ENCODE measurements around the gene AFDN.

Gene AFDN

DNA sequence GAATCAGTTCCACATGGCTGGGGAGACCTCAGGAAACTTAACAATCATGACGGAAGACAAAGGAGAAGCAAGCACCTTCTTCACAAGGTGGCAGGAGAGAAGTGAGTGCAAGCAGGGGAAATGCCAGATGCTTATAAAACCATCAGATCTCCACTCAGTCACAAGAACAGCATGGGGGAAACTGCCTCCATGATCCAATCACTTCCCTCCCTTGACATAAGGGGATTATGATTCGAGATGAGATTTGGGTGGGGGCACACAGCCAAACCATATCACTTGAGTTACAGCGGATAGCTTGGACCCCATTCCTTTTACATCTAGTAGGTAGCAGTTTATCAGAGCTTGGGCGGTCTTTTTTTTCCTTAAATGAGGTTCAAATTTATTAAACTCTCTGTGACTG lies 19.1 kb downstream of the AFDN start:
- no peak for DNase-seq

DNA sequence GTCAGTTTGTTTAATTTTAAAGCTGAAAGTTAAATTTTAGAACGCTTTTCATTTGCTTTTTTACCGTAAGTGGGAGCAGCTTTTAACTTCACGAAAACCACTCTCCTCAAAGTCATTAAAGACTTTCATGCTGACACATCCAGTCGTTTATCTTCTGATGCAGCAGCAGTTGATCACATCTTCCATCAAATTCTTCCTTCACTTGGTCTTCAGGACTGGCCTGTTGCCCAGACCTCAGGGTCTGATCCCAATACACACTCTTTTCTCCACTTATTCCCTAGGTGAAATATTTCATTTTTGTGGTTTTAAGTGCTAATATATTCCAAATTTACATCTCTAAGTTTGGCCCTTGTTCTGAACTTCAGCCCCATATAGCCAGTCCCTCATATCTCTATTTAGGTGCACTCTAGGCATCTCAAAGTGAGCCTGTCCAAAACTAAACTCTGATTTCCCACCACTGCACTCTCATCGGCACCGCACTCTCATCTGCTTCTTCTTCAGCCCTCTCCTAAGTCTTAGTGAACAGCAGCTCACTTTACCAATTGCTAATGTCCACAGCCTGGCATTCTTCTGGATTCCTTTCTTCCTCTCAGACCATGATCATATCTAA lies 20.4 kb downstream of the AFDN start:
- peak; percentile 89 for DNase-seq

DNA sequence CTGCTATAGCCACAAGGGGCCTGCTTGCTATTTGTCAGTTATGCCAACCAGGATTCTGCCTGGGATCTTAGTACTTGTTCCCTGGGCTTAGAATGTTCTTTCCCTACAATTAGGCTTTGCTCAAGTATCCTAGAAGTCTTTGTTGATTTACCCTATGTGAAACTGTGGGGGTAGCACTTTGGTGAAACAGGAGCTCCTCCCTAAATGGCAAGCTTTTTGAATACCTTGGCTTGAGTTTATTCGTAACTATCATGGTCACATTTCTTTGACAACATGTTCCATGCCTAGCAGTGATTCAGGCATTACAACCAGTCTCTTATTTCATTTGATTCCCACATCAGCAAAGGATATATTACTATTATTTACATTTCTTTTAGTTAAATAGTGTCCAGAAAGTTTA lies 21.2 kb downstream of the AFDN start:
- no peak for DNase-seq

DNA sequence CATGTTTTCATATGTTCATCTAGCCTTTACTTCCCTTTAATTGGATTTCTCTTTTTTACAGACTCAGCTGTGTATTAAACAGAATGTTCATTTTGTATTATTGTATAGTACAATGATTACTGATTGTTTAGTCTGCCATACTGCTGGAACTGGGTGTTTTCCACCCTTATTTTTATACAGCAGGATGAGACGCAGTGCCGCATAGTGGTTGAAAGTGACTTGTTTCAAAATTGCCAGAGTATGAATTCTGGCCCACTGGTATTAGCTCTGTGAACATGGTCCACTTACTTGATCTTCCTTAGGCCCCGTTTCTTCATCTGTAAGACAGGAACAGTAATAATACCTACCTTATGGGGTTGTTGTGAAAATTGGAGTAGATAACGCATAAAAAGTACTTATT lies 22.1 kb downstream of the AFDN start:
- no peak for DNase-seq

DNA sequence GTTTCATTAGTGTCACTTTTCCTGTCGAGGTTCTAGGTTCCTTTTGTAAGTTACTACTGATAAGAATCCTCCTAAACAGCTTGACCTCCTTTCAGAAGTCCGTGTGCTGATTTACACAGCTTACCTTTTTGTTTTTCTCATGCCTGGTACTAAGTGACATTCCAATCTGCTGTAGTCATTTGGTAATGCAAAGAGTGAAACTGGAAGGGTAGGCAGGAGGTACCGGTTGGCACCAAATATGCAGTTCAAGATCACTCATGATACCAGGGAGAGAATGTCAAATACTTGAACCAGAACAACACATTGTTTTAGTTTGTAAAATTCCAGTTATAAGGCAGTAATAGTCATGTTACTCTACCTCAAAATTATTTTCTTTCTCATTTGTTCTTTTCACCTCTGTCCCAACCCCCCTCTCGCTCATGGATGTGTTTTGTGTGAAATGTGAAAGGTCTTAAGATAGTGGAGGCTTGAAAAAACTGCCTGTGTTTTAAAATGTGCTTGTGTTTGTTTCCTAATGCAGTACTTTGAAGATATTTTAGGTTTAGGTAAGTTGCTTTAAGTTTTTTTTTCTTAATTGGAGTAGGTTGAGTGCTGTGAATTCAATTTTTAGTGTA lies 23.2 kb downstream of the AFDN start:
- no peak for DNase-seq

DNA sequence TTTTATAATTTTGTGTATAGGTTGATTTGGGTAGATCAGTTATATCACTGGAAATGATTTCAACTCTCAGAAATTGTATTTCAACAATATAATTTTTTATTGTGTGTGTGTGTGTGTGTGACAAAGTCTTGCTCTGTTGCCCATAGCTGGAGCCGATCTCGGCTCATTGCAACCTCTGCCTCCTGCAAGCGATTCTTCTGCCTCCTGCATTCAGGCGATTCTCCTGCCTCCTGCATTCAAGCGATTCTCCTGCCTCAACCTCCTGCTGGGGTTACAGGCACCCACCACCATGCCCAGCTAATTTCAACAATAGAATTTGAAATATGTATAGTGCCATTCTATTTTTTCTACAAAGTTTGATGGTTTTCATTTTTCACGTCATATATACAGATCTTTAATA lies 24.1 kb downstream of the AFDN start:
- no peak for DNase-seq

DNA sequence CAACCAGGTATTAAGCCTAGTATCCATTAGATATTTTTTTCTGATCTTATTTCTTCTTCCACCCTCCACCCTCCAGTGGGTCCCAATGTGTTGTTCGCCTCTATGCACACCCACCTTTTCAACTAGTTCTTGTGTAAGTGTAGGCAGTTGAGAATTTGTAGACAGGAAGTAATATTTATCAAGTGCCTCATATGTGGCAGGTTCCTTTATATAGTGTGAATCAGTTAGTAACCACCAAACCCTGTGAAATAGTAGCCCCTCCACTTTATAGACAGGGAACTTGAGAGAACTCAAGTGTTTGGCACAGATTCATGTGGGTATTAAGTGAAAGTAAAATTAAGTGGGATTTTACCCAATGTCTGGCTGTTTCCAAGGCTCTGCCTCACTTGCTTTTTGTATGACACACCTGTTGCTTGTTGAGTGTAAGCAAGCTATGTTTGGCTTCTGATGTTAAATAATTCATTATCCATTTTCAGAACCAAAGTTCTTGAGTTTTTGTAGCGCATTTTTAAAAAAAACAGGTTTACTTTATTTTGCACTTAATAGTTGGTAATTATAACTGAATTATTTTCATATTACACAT lies 24.8 kb downstream of the AFDN start:
- DNase-seq: no peak

DNA sequence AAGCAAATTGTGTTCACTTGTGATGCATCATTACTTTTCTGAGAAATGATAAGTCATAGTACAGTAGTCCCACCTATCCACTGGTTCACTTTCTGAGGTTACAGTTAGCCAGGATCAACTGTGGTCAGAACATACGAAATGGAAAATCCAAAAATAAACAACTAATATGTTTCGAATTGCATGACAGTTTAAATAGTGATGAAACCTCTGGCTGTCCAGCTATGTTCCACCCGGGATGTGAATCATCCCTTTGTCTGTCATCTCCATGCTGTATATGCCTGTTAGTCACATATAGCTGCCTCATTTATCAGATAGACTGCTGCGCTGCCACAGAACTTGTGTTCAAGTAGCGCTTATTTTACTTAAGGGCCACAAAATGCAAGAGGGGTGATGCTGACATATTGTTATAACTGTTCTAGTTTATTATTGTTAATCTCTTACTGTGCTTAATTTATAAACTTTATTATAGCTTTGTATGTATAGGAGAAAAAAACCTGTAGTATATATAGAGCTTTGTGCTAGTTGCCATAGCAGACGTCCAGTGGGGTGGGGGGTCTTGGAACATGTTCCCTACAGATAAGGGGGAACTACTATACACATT lies 29.2 kb downstream of the AFDN start:
- DNase-seq: peak; percentile 96

DNA sequence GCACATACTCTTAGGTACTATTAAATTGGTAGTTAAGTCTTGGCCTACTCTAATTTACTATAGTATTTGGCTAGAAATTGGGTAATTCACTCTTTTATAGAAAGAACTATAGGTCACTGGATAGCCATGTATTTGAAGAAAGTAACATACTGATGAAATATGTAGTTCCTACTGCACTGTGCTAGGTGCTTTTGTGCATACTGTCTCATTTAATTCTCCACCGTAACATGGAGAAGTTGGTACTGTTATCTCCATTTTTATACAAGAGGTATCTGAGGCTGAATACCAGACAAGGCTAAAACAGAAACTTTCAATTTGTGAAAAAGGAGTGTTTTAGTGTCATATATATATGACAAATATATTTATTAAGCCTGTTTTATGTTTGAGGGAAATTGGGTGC lies 29.8 kb downstream of the AFDN start:
- DNase-seq: no peak

DNA sequence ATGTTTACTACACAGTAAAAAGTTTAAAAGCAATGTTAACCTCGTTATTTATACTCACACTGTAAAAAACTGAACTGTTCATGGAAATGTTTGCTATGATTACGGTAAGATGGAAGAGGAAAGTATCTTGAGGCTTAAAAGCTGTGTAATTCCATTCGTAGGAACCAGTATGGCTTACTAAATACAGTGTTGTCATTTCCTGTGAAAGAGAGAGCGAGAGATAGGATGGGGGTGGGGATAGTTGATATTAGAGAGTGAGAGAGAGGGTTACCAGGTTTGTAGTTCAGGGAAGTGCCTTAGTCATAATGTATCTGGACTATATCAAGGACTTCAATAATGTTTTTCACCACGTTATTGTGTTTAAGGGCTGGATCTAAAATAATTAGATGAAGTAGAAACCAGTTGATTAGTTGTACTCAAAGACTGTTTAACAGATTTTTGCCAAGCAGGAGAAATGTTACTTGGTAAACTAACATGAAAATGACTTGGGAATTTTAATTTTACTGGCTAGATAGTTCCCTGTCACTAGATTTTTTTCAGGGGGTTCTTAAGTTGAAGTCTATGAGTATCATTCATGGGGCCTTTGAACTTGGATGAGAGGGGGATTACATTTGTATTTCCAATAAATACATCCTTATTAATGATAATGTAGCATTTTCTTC lies 30.4 kb downstream of the AFDN start:
- peak; percentile 66 for DNase-seq

DNA sequence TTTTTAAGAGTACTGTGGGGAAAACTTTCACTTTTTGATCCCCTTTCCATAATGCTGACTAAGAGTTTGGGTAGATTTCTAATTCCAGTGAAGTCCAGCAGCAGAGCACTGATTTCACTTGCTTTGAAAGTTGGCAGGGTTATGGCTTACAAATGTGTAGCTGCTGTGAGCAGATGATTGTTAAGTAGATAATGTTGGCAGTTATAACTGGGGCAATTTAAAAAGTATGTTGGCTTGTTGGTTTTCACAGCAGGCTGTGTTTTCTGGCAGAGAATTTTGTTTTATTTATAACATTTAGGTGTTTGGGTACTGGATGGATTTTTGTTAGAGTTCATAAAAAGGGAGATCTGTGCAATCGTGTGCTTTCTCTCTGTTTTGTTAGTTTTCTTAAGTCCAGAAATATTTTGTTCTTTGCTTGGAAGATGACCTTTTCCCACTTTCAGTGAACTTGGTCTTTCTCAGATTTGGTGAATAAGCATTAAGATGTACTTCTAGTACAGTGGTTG lies 31.4 kb downstream of the AFDN start:
- DNase-seq: peak; percentile 53

DNA sequence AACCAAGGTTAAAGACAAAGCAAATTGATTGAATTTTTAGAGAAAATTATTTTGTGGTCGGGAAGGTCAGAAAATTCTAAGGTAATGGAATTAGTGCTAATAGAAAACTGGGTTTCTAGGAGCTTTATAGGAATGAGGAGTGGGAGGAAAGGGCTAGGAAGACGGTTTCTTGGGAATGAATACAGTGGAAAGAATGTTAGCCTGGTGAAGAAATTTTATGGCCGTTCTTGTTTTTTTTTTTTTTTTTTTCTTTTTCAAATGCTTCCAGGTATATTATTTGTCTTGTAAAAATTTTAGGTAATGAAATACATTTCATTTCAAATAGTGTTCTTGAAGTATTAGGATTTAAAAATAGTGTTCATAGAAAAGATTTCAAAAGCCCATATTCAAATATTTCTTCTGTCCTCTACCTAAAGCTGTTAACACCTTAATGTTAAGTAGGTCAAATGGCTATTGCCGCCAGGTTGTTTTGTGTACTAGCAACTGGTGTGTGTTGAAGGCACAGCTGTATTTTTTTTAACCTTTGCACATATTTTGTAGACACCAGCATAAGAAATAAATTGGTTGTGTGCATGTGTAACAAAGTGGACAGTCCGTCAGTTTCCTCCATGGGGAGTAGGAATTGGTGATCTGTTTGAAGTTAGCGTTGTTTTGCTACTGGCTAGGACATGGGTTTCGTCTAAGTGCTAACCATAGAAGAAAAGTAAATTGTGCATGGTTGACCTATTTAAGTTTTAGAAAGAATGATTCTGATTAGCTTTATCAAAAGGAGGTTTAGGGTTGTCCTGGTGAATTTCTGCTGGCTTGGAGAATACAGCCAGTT lies 32.3 kb downstream of the AFDN start:
- DNase-seq: no peak

DNA sequence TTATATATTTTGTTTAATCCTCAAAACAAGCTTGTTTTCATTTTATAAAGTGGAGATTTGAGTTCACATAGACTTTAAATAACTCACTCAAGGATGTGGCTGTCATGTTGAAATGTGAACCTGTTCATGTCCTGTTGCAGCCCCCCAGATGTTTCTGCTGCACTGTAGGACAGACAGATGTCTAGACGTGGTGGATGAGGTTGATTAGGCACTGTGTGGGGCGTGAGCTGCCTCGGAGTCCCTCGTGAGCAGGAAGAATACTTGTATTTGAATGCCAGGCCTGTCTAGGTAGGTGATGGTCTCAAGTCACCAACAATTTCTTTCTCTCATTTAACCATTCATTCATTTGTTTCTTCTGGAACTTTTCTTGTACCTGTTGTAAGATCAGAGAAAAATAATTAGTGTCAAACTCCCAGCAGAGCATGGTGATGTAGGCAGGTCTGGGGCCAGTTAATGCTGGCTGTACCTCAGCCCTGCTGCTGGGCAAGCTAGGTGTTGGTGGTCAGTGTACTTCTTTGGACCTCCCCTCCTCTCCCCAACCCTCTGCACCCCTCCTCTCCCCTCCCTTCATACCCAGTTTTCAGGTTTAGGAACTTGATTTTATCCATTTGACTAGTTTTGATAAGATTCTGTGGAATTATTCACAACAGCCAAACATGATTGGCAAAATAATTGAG lies 34.0 kb downstream of the AFDN start:
- DNase-seq: no peak

DNA sequence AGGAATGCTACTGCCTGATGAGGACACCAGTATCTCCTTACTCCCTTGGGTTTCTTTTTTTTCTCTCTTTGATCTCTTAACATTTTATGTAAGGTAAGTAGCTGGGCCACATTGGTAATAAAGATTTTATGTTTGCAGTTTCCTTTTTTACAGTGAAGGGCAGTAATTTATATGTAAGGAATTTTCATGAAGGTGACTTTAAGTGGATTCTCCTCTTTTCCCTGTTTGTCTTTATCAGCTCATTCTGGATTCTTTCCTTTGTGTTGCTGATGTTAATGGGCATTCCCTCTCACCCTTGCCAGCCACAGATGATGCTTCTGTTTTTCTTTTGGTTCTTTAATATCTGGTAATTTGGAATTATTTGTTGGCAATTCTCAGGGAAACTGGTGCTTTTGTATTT lies 34.7 kb downstream of the AFDN start:
- no peak for DNase-seq

DNA sequence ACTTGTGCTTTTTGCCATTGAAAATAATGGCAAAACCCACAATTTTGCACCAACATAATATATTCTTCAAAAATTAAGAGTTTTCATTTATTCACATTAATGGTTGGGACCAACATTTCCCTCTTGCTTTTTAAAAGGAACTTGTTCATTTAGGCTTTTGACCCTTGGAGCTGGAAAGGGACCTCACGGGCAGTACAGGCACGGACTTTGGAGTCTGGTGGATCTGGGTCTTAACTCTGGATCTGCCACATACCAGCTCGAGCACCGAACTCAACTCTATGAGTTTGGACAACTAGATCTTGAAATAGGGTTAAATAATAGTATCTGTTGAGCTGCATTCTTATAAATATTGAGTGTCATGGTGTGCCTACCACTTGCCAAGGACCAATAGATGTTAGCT lies 37.2 kb downstream of the AFDN start:
- no peak for DNase-seq

DNA sequence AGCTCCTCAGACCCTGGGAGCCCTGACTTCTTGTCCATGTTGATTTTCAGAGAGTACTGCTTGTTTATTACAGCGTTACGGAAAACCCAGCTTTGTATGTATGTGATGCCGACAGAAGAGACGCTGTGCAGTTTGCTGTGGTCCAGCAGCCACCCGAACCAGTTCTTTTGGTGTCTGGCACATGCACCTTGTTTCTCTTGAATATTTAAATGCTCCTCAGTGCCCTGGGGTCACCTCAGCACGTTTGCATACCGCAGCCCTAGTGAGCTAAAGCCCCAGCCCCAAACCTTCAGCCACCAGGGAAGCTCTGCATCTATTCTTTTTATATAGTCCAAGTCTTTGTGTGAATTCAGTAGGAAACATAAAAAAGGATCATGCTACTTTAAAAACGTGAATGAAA lies 39.9 kb downstream of the AFDN start:
- DNase-seq: no peak

DNA sequence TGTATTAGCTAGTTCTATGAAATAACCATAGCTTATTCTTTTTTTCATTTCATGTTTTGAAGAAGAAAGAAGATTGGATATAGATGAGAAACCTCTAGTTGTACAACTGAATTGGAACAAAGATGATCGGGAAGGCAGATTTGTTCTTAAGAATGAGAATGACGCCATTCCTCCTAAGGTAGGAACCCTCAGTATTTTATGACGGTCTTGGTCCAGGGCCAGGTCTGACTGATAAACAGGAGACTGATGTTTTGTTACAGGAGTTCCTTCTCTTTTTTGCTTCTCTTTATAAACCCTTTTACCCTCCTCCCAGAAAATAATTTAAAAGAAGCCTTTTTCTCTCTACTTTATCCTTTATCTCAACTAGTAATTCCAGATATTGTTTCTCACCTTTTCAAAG lies 43.6 kb downstream of the AFDN start:
- DNase-seq: no peak

DNA sequence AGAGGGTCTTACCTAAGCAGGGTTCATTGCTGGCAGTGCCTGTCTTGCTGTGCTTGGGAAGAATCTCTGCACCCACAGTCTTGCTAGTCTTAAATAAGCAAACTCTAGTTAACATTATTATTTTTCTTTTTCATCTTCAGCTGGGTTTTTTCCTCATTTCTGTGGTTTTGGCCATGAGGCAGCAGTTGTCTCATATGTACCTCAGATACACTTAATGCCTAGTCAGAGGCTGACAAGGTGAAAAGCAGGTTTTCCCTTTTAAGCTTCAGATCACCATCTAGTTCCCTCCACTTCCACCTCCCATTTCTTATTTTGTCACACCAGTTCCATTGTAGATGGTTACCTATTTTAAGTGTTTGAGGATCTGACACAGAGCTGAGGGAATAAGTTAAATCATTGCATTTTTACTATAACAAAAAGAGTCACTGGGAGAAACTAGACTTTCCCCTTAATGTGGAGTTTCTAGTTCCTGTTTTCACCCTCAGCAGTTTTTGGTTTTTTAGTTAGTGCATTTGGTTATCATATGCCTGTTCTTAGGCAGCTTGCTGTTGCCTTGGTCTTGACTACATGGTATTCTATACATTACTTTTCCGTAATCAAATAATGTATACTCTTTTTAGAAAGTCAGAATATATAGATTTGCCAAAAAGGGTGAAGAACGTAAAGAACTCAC lies 46.0 kb downstream of the AFDN start:
- DNase-seq: no peak

DNA sequence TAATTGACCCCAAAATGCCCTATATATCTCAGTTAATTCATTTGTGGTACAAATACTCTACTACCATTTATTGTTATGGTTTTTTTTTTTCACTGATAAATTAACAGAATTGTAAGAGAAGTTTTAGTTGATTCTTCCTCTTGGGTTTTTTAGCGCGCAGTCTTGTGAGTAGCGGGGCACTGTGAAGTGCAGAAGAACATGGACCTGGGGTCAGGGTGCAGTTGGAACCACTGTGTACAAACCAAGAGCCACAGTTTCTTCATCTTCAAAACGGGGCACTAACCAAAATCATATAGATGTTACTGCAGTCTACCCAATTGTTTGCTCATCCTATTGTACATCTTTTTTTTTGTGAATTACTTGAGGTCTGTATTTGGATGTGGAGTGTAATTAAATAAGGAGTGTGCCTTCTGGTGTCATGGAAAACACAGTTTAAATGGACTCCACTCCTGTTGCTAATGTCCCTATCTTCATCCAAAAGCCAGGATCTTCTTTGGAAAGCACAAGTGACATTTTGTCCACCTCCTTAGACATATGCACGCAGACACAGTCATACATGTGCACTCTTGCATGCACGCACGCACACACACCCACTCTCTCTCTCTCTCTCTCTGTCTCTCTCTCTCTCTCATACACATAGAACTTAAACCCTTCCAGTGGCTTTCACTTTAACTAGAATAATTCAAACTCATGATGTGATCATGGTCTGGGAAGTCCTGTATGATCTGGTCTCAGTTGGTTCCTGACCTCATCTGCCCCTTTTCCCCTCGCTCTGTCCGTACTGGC lies 51.5 kb downstream of the AFDN start:
- DNase-seq: no peak

DNA sequence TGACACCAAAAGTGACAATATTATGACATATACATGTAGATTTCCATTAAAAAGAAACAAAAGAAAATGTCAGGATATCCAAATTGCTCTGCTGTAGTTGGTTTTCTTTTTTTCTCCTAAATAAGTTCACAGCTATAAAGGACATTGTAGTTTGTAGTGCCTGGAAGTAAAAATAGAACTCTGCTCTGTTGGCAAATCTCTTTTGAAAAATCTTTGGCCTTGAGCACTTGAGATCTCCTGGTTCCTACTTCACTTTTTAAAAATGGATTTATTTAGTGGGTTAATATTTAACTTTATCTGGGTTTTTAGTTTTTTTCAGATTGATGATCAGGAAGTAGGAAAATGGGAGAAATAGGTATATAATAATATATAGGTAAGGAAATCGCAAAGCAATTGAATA lies 52.9 kb downstream of the AFDN start:
- no peak for DNase-seq

DNA sequence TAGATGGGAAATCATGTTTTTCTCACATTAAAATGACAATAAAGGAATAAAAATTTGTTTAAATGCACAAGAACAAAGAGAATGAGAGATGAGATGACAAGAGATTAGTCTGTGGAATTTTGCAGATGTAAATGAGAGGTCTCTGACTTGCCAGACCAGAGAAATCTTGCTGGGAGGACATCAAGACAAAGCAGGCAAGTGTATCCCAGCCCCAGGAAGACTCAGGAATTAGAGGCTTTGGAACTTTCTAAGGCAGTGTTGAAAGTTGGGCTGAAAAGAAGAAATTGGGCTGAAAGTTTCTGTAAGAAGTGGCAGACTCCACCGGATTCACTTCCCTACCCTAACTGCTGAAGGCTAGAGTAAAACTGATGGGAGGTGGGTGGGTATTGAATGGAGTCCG lies 54.6 kb downstream of the AFDN start:
- no peak for DNase-seq
